GM12864 (cell line): ENCODE data around the gene WWOX.
"Not testable (repeated sequence)": the region's sequence is repeated elsewhere in the genome, so short reads cannot be mapped to it uniquely, and the experiment has no call there.

Experiments
- DNase-seq: peaks from one replicate; pipeline ENCODE4 v3.0.0-alpha.2; 2011; ENCODE audit warnings: low read depth
- H3K4me3 ChIP-seq: 2 replicates; pipeline ENCODE4 v1.5.1; 2011; ENCODE audit warnings: mild to moderate bottlenecking, low read depth, low read length, control low read depth
- CTCF ChIP-seq: IDR thresholded peaks from 2 replicates; pipeline ENCODE4 v1.5.1; 2011; ENCODE audit warnings: low read depth, mild to moderate bottlenecking, moderate library complexity, low read length, control low read depth, inconsistent platforms; ENCODE audit errors: missing control alignments

WWOX gene

GRCh38 chr16:79248351-79248750 is 1148.9 kb downstream of the WWOX start:
- no peak overlapping the region for H3K4me3 ChIP-seq
- TF ChIP-seq CTCF: no peak
- no peak for DNase-seq

GRCh38 chr16:79250502-79251098 is 1151.1 kb downstream of the WWOX start:
- no peak for DNase-seq
- H3K4me3 ChIP-seq: no peak overlapping the region
- no peak for TF ChIP-seq CTCF

- H3K4me3 ChIP-seq: no peak overlapping the region
- TF ChIP-seq CTCF: no peak
- no peak for DNase-seq
Observed at GRCh38 chr16:79253100-79253631, 1153.7 kb downstream of the WWOX start.

GRCh38 chr16:79257953-79258490 is 1158.6 kb downstream of the WWOX start:
- TF ChIP-seq CTCF: no peak
- DNase-seq: no peak
- no peak overlapping the region for H3K4me3 ChIP-seq

GRCh38 chr16:79260890-79261289 is 1161.4 kb downstream of the WWOX start:
- DNase-seq, H3K4me3 ChIP-seq: not testable (repeated sequence)

- DNase-seq: no peak
- TF ChIP-seq CTCF: peak; percentile 77
- H3K4me3 ChIP-seq: no peak overlapping the region
Observed at GRCh38 chr16:79261481-79261940, 1162.1 kb downstream of the WWOX start.

- DNase-seq: no peak
- TF ChIP-seq CTCF: no peak
- no peak overlapping the region for H3K4me3 ChIP-seq
Observed at GRCh38 chr16:79261944-79262552, 1162.6 kb downstream of the WWOX start.
